GM21367 (cell line): ENCODE results near the gene LCP1.

ENCODE experiments used
- ATAC-seq: cut with Tn5 transposase; IDR thresholded peaks from one replicate; pipeline ENCODE4 v1.9.1; 2021; ENCODE audit not compliant: unreplicated experiment

Gene LCP1

GRCh38 chr13:46129955-46130618 lies 51.9 kb downstream of the LCP1 start:
- no peak for ATAC-seq

- no peak for ATAC-seq
Observed at GRCh38 chr13:46129124-46129523, 52.9 kb downstream of the LCP1 start.

- ATAC-seq, result no peak
Observed at GRCh38 chr13:46127358-46128023, 54.5 kb downstream of the LCP1 start.

GRCh38 chr13:46126552-46127357 lies 55.2 kb downstream of the LCP1 start:
- ATAC-seq, result no peak

GRCh38 chr13:46126056-46126455 lies 55.9 kb downstream of the LCP1 start:
- ATAC-seq, result no peak

- ATAC-seq, result no peak
Observed at GRCh38 chr13:46124967-46125933, 56.7 kb downstream of the LCP1 start.

GRCh38 chr13:46124531-46124966 lies 57.4 kb downstream of the LCP1 start:
- no peak for ATAC-seq

GRCh38 chr13:46122304-46122703 lies 59.7 kb downstream of the LCP1 start:
- ATAC-seq, result no peak

GRCh38 chr13:46121597-46122163 lies 60.3 kb downstream of the LCP1 start:
- no peak for ATAC-seq

- no peak for ATAC-seq
Observed at GRCh38 chr13:46121033-46121432, 60.9 kb downstream of the LCP1 start.

- no peak for ATAC-seq
Observed at GRCh38 chr13:46119883-46120614, 61.9 kb downstream of the LCP1 start.

- ATAC-seq, result no peak
Observed at GRCh38 chr13:46116653-46117502, 65.1 kb downstream of the LCP1 start.

- no peak for ATAC-seq
Observed at GRCh38 chr13:46114613-46115012, 67.4 kb downstream of the LCP1 start.

GRCh38 chr13:46113596-46113995 lies 68.4 kb downstream of the LCP1 start:
- no peak for ATAC-seq

- ATAC-seq, result no peak
Observed at GRCh38 chr13:46111151-46111550, 70.8 kb downstream of the LCP1 start.

GRCh38 chr13:46109451-46109850 lies 72.5 kb downstream of the LCP1 start:
- ATAC-seq, result no peak

GRCh38 chr13:46106839-46107371 lies 75.1 kb downstream of the LCP1 start:
- no peak for ATAC-seq

GRCh38 chr13:46104868-46105267 lies 77.1 kb downstream of the LCP1 start, which contains the start of gene CPB2:
Gene CPB2, minus strand, starts transcription at chr13:46105033. Its CDS starts 24 bp downstream, at chr13:46105009.
- ATAC-seq, result no peak
